GM18858 (cell line): Measurements from ENCODE around the gene TFIP11.

Experiments used
- ATAC-seq: cut with Tn5 transposase; IDR thresholded peaks from one replicate; pipeline ENCODE4 v1.9.1; 2021; ENCODE audit not compliant: unreplicated experiment

Gene TFIP11

DNA sequence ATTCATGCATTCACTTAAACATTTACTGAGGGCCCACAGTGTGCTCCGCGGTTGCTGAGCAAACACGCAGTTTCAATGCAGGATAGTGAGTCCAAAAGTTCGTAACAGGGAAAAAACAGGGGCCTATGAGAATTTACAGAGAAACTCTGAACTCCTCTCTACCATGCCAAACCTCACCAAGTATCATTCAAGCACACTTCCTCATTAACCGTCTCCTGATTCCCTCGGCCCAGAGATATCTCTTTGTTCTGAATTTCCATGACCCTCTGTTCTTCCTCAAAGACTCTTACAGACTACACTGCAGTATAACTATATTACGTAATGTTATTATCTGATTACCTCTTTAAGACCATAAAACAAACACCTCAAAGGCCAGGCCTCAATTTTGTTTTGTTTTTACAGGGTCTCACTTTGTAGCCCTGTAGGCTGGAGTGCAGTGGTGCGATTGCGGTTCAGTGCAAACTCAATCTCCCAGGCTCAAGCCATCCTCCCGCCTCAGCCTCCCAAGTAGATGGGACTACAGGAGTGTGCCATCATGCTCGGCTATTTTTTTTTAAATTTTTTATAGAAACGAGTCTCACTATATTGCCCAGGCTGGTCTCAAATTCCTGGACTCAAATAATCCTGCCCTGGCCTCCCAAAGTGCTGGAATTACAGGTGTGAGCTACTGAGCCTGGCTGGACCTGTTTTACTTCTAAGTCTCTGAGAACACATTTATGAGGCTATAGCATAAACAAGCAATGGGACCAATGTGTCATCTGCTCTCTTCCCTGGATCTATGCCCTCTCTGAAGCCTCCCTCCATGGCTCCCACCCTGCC, 32.3 kb downstream of the TFIP11 start:
- no peak for ATAC-seq

GRCh38 chr22:26479043-26479791, 33.1 kb downstream of the TFIP11 start:
- ATAC-seq = no peak

- no peak for ATAC-seq
Measured at GRCh38 chr22:26477341-26477731, 34.9 kb downstream of the TFIP11 start.

DNA sequence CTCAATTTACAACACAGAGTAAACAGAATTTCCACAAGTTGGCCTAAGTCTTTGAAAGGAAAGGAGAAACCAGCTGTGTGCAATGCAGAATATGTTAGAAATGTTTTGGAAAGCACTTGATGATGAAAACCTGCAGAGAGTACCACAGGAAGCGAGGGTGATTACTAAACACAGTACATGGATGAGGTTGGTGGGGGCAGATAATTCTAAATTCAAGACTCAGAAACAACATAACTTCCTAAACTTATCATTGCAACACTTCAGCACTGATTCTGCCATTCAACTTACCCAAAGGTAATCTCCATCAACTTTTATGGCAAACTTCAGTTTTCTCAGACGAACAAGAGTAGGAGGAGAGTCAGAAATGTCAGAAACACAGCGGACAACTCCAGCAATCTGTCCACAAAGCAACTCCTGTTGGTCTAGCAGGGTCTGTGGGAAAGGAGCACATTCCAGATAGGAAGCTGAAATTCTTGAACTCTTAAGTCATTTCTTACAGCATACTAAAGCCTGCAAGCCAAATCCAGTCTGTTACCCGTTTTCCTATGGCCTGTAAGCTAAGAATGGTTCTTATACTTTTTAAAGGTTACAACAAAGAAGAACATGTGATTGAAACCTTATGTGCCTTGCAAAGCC, 35.5 kb downstream of the TFIP11 start:
- no peak for ATAC-seq

DNA sequence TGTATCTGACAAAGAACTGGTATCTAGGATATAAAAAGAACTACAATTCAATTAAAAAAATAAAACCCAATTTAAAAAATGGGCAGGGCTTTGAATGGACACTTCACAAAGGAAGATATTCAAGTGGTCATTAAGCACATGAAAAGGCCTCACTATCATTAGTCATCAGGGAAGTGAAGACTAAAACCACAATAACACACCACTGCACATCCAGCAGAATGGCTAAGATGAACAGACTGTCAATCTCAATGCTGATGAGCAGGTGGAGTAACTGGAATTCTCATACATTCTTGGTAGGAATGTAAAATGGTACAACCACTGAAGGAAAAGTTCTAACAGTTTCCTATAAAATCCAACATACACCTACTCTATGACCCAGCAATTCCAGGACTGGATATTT, 37.6 kb downstream of the TFIP11 start:
- no peak for ATAC-seq

DNA sequence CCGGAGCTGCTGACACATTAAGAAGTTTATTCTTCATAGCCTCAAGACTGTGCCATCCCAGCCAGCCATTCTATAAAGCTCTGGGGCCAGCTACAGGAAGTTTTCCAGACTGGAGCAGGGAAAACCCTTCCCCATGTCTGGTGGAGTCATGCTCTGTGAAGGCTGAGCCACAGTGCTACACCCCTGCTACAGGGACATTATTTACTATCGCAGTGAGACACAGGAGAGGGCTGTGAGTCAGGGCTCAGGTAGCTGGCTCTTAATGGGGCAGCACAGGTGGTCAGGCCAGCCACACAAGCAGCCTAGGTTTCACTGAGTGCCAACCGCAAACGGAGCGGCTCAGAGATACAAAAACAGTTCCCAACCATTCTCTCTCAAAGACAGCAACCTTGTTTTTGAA, 40.8 kb downstream of the TFIP11 start:
- ATAC-seq = no peak

DNA sequence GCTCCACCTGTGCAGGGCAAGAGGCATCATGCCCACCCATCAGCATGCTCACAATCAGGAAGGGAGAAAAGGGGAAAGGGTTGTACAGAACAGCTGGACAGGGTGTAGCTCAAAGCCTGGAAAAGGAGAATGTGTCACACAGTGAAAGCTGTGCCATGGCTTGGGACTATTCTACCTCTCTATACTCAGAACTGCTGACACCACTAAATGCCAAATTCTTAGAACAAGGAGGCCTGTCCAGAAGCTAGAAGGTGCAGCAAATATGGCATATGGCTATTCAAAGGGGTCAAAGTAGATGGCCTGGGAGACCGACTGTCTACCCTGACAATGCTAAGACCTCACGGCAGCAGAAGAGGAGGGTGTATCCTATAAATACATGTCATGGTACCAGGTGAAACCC, 41.5 kb downstream of the TFIP11 start:
- ATAC-seq = no peak

DNA sequence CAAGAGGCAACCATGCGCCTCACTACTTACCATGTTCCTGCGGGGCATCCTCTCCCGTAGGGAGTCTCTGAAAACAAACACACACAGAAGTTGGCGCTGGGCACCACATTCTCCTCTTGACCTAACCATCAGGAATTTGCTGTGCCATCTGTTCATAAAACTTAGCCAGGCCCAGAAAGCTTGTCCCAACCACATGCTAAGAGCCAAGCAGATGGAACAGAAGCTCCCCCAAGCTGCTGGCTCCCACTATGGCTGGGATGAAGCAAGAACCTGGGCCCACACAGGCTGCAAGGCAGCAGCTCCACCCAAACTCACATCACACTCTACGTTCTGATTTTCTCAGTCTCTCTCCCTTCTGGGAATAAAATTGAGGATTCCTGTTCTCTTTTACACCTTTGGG, 46.1 kb downstream of the TFIP11 start:
- ATAC-seq = no peak

DNA sequence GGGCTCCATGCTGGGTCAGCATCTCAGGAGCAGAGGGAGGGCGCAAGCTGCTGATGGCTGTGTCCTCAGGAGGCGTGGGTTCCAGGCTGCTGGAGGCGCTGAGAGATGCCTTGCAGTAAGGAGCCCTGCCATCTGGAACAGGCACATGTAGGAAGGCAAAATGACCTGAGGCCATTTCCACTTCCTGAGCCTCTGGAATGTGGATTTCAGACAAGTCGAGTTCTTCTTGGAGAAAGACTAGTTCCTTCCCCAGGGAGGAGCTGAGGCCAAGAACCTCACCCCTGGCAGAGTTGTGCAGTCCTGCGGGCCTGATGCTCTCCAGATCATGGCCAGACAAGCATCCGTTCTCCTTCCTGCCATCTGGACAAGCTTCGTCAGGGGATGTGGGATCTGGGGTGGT, 48.0 kb downstream of the TFIP11 start:
- ATAC-seq = no peak

- no peak for ATAC-seq
Measured at GRCh38 chr22:26463688-26464087, 48.6 kb downstream of the TFIP11 start.

GRCh38 chr22:26463101-26463661, 49.1 kb downstream of the TFIP11 start:
- no peak for ATAC-seq

- no peak for ATAC-seq
Measured at GRCh38 chr22:26462641-26463040, 49.6 kb downstream of the TFIP11 start.

DNA sequence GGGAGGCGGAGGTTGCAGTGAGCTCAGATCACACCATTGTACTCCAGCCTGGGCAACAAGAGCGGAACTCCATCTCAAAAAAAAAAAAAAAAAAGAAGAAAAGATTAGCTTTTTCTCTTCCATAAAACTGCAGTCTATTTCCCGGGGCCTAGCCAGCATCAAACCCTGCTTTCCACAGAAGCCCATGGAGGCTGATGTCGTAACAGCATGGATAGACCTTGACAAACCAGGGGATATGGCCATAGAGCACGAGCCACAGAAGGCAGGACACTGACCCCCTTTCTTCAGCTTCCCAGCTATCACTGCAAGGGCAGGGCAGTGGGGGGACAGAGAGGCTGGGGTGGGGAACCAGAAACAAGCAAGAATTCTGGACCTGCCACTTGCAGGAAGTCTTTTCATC, 50.2 kb downstream of the TFIP11 start:
- ATAC-seq = no peak

DNA sequence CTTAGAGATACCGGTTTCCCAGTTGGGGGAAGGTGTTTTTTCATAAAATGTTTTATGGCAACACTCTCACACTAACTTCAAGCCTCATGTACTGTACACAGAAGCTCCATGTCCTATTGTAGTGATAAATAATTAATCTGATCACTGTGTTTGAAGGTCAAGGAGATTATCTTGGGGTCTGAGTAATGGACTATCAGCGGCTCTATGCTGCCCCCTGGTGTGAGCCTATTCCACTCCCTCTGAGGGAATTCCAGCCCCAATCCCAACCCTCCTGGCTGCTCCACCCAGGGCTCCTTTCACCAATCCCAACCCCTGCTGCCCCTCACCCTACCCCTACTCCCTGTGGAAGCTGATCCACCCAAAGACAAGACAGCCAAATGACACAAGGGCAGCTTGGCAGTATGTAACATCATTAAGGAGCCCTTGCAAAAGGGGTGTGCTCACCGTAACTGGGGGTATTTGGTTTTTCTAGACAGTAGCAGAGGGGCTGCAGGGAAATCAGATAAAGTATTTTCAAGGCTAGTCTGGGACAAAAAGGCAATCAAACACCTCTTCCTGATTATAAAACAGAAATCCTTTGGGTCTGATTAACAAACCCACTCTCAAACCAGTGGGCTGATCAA, 51.0 kb downstream of the TFIP11 start:
- no peak for ATAC-seq

DNA sequence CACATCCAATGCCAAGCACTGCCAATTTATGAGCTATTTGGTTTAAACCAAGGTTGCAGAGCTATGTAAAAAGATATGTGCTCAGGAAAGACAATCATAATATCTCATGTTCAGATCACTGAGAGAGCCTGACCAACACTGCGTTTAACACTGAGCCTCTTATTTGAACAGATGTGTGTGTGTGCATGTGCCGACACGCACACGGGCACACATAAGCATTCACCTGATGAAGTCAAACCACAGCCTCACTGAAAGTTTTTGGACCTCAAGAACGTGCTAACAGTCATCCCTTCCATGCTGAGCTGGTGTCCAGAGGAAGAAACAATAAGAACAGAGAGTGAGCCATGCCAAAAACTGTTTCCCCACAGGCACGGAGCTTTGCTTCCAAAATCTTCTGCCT, 52.1 kb downstream of the TFIP11 start:
- no peak for ATAC-seq

DNA sequence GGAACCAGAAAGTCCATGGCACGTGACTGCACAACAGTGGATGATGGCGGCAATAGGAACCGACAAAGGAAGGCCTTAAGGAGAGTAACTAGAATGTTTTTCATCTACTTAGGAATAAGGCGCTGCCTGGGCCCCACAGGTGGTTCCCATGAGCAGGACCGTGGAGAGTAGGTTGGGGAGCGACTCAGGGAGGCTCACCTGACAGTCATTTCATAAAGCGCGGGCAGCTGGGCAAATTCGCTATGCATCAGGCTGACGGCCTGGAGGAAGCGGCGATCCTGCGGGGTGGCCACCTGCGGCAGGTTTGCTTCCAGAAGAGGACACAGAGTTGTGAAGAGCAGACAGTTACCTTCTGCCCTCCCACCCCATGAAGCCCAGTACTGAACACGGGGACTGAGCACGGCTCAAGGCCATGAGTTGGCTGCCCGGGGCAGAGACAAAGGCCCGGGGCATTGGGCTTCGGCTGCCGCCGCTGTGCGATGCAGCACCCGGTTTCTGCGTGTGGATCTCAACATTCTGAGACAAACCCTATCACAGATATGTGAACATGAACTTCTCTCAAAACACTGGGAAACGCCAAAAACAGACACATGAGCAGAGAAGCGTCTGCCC, 54.5 kb downstream of the TFIP11 start:
- no peak for ATAC-seq

GRCh38 chr22:26453812-26454500, 58.3 kb downstream of the TFIP11 start:
- ATAC-seq = no peak

DNA sequence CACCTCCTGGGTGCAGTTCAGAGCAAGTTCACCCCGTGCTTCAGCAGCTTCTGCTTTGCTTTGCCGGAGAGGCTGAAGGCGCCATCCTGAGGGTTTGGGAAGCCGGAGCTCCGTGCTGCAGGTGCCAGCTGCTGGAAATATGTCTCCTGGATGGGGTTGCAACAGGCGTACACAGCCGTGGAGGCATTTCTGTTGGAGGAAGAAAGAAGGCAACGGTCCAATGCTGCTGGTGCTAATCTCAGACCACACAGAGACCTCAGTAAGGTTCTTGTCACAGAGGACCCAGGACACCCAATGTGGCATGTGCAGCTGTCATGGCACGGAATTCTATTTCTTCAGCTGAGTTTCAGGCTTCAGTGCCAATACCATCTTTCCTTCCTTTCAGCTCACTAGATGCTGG, 59.1 kb downstream of the TFIP11 start:
- no peak for ATAC-seq

- ATAC-seq = no peak
Measured at GRCh38 chr22:26452236-26453016, 59.8 kb downstream of the TFIP11 start.
